IPS-NIHi7 (cell line): ENCODE data around the gene ZNF107.

ENCODE experiments used
- DNase-seq: peaks from one replicate; pipeline ENCODE4 v3.0.0; 2012; ENCODE audit warnings: mixed read lengths; ENCODE audit errors: extremely low spot score

ZNF107 gene

DNA sequence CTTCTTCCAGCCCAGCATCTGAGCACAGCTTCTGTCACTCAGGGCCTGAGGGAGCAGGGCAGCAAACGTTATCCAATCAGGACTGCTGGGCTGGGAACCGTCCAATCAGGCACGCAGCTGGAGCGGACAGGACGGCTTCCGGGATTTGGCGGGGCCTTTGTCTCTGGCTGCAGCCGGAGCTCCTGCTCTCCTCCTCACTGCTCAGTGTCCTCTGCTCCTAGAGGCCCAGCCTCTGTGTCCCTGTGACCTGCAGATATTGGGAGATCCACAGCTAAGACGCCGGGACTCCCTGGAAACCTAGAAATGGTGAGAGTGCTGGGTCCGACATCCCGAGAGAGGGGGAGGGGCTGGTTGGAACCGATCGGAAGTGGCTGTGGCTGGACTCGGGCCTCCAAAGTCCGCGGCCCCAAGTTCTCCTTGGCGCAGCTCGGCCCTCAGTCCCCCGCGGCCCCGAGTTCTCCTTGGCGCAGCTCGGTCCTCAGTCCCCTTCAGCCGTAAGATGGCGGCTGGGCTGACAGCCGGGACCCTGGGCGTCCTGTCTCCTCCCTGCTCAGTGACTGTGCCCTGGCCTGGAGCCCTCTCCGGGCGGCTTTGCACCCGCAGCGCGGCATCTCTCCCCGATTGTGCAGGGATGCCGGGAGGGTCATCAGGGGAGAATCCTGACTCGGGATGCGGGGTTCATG is at the start of gene ZNF107:
Gene ZNF107 (plus strand): TSS at position 154 of the 683 bp plus-strand sequence. CDS start 150 bp downstream, at position 304.
- peak; percentile 94 for DNase-seq

DNA sequence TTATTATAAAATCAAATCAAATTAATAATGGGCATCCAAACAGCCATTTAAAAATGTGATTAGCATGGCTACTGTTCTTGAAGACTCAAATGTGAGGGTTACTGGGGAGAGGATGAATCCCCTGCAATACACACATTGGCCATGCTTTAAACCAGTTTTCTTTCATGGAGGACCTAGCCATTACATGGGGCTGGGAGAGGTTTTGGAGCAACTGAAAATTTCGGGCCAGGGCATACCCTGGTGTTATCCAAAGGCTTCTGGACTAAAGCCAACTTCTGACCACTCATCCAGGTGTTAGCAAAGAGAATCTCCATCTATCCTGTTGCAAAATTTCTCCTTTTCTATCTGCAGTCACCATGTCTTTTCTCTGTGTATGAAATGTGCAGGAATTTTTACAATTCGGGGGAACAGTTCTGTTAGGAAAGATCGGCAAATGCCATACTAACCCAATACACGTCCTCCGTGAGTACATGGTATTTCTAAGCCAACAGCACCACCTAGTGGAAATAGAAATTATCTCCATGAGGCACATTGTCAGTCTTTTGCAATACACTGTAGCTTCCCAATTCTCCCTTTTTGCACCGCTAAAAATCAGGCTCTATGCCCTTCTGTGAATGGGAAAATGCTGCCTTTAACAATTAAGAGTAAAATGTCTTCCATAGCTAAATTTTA is 47.0 kb upstream of the ZNF107 start:
- peak; percentile 18 for DNase-seq

DNA sequence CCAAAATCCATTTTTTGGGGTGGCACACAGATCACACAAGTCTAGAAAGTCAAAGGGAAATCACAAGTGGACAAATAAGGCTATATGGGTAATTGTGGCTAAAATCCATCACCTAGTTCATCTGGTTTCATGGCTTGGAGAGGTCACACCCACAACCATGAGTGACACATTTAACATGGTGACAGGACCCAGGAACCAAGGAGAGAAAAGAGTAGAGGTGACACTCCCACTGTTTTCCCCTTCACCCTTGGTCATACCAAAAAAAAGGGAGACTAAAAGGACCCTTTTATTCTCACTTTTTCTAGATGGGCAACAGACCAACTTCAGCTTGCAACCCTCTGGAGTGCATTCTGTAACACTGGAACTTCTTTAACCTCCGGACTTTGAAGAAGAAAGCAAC is 46.2 kb upstream of the ZNF107 start:
- DNase-seq = no peak

- no peak for DNase-seq
These were observed 44.3 kb upstream of the ZNF107 start for GRCh38 chr7:64621656-64622055.

DNA sequence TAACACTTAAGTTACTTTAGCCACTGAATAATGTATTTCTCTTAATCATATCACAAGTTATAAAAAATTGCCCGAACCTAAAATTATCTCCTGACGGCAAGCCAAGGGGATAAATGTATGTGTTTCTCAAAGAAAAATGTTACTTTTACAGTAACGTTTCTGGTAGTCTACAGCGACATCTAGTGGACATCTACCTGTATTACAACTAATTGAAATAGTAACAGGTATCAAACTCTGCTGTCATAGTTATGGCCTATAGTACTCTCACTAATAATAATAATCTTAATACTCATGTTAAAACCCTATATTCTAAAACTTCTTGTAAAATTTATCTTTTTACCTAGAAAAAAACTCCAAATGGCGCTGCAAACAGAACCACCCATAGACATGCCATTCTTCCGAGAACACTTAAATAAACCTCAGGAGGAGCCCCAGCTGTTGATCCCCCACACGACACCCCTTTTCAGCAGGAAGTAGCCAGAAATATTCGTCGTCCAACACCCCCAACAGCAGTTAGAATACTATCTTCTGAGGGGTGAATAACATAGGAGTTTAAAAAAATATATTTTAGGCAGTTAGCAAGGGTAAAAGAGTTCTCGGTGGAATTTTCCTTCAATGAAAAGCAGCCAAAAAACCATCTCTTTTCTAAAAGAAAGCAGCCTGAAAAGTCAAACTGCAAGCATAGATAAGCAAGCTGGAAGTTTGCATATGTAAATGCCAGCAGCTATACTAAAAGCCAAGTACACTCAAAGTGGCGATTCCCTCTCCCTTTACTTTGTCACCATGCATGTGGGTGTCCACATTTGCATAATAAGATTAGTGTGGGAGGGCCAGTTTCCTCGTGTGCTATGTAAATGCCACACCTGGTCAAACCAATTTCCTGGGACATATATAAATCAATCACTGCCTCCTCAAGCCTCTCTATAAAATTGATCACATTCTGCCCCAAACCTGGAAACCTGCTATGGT is 40.5 kb upstream of the ZNF107 start:
- peak; percentile 13 for DNase-seq

GRCh38 chr7:64626083-64626469 is 39.9 kb upstream of the ZNF107 start:
- no peak for DNase-seq

DNA sequence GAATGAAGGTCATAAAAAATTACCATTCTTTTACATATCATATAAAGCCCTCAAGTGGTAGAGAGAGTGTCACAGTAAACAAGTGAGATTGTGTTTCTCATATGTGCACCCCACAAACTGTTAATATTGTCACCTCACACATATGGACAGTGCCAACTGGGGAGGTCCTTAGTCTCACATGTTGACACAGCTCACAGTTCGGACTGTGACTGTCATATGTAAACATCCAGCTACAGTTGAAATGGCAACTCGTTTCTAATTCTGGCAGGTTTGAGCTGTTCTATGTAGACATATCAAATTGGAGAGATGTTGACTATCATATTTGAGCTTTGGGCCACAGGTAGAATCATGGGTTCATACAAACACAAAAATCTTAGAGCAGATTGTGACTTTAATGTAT is 39.4 kb upstream of the ZNF107 start:
- no peak for DNase-seq

DNA sequence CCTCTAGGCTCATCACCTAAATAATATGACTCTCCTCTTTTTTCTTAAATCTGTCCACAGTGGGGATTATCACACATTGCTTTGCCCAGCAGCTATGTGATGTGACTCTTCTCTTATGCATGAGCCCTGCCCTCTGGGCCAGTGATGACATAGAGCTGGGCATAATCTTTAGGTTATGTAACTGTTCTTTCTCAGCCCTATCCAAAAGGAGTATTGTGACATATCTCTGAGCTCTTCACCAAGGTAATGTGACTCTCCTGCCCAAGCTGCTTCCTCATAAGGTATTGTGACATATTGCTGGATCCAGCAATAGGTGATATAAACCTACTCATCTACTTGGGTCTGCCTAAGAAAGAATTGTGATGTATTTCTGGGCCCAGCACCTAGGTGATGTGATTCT is 37.7 kb upstream of the ZNF107 start:
- no peak for DNase-seq

GRCh38 chr7:64628721-64629120 is 37.2 kb upstream of the ZNF107 start:
- DNase-seq = no peak

DNA sequence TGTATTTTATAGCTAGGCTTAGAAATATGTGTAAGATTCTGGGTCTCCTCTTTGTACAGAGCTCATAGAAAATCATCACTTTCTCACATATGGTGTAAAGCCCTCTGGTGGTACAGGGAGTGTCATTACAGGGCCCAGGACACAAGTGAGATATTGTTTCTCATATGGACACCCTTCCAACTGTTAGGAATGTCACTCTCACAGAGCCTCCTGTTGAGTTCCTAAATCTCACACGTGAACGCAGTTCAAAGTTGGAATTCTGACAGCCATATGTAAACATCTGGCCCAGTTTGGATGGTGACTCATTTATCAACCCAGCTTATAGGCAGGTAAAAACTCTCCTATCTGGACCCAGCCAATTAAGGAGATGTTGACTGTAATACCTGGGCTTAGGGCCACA is 35.4 kb upstream of the ZNF107 start:
- peak; percentile 14 for DNase-seq

- DNase-seq = no peak
These were observed 33.9 kb upstream of the ZNF107 start for GRCh38 chr7:64632029-64632428.

GRCh38 chr7:64633401-64633800 is 32.5 kb upstream of the ZNF107 start:
- DNase-seq = no peak

DNA sequence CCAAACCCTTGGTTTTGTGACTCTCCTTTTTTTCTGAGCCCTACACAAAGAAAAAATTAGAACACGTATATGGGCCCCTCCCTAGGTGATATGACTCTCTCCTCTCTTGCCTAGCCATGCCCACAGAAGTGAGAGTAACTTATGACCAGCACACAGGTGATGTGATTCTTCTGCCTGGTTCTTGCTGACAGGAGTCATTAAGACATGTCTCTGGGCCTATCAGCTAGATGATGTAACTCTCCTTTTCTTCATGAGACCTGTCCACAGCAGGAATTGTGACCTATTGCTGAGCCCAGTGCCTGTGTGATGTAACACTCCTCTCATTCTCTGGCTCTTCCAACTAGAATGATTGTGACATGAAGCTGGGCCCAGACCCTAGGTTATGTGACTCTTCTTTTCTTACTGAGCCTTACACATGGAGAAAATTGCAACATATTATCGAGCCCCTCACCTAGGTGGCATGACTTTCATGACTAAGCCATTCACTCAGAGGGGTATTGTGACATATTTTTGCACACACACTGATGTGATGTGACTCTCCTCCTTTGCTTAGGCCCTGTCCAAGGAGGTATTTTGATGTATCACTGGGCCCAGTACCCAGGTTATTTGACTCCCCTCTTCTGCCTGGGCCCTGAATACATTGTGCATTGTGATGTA is 31.4 kb upstream of the ZNF107 start:
- DNase-seq = no peak

GRCh38 chr7:64636386-64636785 is 29.5 kb upstream of the ZNF107 start:
- DNase-seq = no peak

DNA sequence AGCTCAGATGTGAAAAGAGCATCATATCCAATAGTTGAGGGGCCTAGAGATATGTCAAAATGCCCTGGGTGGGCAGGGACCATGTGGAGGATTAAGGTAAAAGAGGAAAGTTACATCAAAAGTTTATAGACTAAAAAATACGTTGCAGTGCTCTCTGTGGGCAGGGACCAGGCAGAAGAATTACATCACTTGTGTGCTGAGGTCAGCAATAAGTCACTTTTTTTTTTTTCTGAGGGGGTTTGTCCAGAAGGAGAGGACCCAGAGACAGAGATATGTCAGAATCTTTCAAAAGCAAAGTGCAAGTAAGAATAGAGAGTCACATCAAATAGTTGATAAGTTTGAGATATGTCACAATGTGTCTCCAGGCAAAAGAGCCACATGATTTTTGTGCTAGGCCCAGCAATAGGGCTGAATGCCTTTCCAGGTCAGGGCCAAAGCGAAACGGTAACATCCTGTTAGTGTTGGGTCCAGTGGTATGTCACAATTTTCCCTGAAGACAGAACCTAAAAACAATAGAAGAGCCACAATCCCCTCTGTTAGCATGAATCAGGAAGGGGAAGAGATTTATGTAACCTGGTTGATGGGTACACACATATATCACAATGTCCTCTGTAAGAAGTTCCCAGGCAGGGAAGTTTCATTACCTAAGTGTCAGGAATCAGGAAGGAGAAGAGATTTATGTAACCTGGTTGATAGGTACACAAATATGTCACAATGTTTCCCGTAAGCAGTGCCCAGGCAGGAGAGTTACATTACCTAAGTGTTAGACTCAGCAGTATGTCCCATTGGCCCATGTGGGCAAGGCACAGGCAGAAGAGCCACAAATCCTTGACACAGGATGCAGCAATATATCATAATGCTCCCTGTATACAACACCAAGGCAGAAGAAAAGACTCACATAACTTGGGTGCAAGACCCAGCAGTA is 28.1 kb upstream of the ZNF107 start:
- no peak for DNase-seq

- no peak for DNase-seq
These were observed 27.1 kb upstream of the ZNF107 start for GRCh38 chr7:64638822-64639221.

DNA sequence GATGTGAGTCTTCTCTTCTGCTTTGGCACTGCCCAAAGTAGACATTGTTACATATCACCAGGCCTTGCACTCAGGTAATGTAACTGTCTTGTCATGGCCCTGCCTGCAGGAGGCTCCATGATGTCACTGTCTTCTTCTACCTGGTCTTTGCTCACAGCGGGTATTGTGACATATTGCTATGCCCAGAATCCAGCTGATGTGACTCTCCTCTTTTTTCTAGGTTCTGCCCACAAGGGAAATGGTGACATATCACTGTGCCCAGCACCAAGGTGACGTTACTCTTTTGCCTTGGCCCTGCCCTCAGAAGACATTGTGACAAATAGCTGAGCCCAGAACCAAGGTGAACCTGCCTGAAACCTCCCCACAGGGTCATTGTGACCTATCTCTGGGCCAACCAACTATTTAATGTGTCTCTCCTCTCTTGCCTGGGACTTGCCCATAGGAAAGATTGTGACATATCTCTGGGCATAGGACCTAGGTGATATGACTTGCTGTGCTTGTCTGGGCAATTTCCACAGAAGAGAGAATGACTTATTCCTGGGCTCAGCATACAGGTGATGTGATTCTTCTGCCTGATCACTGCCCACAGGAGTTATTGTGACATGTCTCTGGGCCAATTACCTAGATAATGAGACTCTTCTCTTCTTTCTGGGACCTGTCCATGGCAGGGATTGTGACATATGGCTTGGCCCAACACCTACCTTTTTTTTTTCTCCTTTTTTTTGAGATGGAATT is 26.5 kb upstream of the ZNF107 start:
- no peak for DNase-seq

DNA sequence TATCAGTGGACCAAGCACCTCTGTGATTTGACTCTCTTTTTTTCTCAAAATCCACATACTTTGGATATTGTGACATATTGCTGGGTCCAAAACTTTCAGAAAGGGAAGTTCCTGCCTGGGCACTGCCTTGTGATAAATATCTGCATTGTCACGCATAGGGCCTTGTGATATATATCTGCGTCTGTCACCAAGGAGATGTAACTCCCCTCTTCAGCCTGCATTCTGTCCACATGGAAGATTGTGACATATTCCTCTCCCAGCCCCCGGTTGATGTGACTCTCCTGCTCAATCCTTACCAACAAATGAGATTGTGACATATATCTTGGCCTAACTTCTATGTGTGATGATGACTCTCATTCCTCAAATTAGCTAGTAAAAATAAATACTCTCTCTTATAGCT is 25.4 kb upstream of the ZNF107 start:
- no peak for DNase-seq

DNA sequence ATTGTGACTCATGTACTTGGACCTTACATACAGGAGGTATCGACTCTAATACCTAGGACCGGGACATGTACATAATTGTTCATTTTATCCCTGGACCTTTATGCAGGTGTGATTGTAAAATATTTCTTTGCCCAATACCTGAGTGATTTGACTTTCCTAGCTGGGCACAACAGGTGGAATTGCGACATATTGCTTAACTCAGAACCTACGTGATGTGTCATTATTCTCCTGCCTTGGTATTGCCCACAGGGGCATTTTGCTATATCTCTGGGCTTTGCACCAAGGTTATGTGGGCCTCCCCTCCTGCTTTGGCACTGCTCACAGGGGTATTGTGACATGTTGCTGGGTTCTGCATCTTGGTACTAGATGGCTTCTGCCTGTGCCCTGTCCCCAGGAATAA is 23.9 kb upstream of the ZNF107 start:
- no peak for DNase-seq

- DNase-seq = no peak
These were observed 23.1 kb upstream of the ZNF107 start for GRCh38 chr7:64642875-64643274.
